HEK293 (cell line): Measurements from ENCODE around the gene HOXC10.

Experiments used
- GLIS1 ChIP-seq: fragments of 450-650 bp; formaldehyde crosslinking; IDR thresholded peaks from 2 replicates; pipeline ENCODE4 v1.5.1; 2016; ENCODE audit warnings: missing biosample characterization, missing genetic modification characterization
- KLF10 ChIP-seq: fragments of 450-650 bp; IDR thresholded peaks from 2 replicates; pipeline ENCODE4 v1.5.1; 2018; ENCODE audit warnings: missing biosample characterization, mild to moderate bottlenecking, missing genetic modification characterization
- PRDM1 ChIP-seq: fragments of 450-650 bp; formaldehyde crosslinking; IDR thresholded peaks from 2 replicates; pipeline ENCODE4; 2016; ENCODE audit warnings: missing biosample characterization, missing genetic modification characterization
- SCRT2 ChIP-seq: fragments of 450-650 bp; formaldehyde crosslinking; IDR thresholded peaks from 2 replicates; pipeline ENCODE4 v1.5.1; 2016; ENCODE audit warnings: missing biosample characterization, missing genetic modification characterization
- ZBTB44 ChIP-seq: fragments of 450-650 bp; IDR thresholded peaks from 2 replicates; pipeline ENCODE4 v1.5.1; 2018; ENCODE audit warnings: missing biosample characterization, mild to moderate bottlenecking, missing genetic modification characterization
- ZBTB8A ChIP-seq: fragments of 450-650 bp; formaldehyde crosslinking; IDR thresholded peaks from 2 replicates; pipeline ENCODE4 v1.5.1; 2016; ENCODE audit warnings: missing biosample characterization, missing genetic modification characterization
- ZNF341 ChIP-seq: fragments of 450-650 bp; formaldehyde crosslinking; IDR thresholded peaks from 2 replicates; pipeline ENCODE4; 2016; ENCODE audit warnings: low read depth, missing biosample characterization, missing genetic modification characterization
- ZNF366 ChIP-seq: fragments of 450-650 bp; formaldehyde crosslinking; conservative IDR thresholded peaks from 2 replicates; pipeline ENCODE4 v1.5.1; 2016; ENCODE audit warnings: missing biosample characterization, missing genetic modification characterization
- ZNF423 ChIP-seq: fragments of 450-650 bp; formaldehyde crosslinking; IDR thresholded peaks from 2 replicates; pipeline ENCODE4 v1.5.1; 2016; ENCODE audit warnings: missing biosample characterization, missing genetic modification characterization
- ZNF596 ChIP-seq: fragments of 450-650 bp; IDR thresholded peaks from 2 replicates; pipeline ENCODE4 v1.5.0; 2018; ENCODE audit warnings: missing biosample characterization, mild to moderate bottlenecking, missing genetic modification characterization, moderate library complexity
- ZNF76 ChIP-seq: fragments of 450-650 bp; formaldehyde crosslinking; IDR thresholded peaks from 2 replicates; pipeline ENCODE4; 2016; ENCODE audit warnings: low read depth, missing biosample characterization, missing genetic modification characterization, borderline replicate concordance
- TF ChIP-seq, protein P1 (sequence below): fragments of 450-650 bp; formaldehyde crosslinking; IDR thresholded peaks from 2 replicates; pipeline ENCODE4 v1.5.1; 2017; ENCODE audit warnings: missing biosample characterization, missing genetic modification characterization
- TF ChIP-seq, protein P2 (sequence below): fragments of 450-650 bp; formaldehyde crosslinking; IDR thresholded peaks from 2 replicates; pipeline ENCODE4 v1.5.1; 2016; ENCODE audit warnings: missing biosample characterization, missing genetic modification characterization
- TF ChIP-seq, protein P3 (sequence below): fragments of 450-650 bp; formaldehyde crosslinking; IDR thresholded peaks from 2 replicates; pipeline ENCODE4 v1.5.1; 2016; ENCODE audit warnings: missing biosample characterization, missing genetic modification characterization
- TF ChIP-seq, protein P4 (sequence below): fragments of 450-650 bp; formaldehyde crosslinking; IDR thresholded peaks from 2 replicates; pipeline ENCODE4 v1.5.1; 2017; ENCODE audit warnings: missing biosample characterization, missing genetic modification characterization
- TF ChIP-seq, protein P5 (sequence below): fragments of 450-650 bp; formaldehyde crosslinking; IDR thresholded peaks from 2 replicates; pipeline ENCODE4 v1.5.1; 2016; ENCODE audit warnings: missing biosample characterization, missing genetic modification characterization
- TF ChIP-seq, protein P6 (sequence below): fragments of 450-650 bp; formaldehyde crosslinking; IDR thresholded peaks from 2 replicates; pipeline ENCODE4 v1.5.1; 2016; ENCODE audit warnings: missing biosample characterization, missing genetic modification characterization

The HOXC10 gene

GRCh38 chr12:54025499-54026405 is 40.8 kb downstream of the HOXC10 start (continued):
- TF ChIP-seq, protein P1, sequence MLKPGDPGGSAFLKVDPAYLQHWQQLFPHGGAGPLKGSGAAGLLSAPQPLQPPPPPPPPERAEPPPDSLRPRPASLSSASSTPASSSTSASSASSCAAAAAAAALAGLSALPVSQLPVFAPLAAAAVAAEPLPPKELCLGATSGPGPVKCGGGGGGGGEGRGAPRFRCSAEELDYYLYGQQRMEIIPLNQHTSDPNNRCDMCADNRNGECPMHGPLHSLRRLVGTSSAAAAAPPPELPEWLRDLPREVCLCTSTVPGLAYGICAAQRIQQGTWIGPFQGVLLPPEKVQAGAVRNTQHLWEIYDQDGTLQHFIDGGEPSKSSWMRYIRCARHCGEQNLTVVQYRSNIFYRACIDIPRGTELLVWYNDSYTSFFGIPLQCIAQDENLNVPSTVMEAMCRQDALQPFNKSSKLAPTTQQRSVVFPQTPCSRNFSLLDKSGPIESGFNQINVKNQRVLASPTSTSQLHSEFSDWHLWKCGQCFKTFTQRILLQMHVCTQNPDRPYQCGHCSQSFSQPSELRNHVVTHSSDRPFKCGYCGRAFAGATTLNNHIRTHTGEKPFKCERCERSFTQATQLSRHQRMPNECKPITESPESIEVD (tag by site-specific recombination), result peak; percentile 43
- TF ChIP-seq ZBTB44 (tag by site-specific recombination), result no peak
- peak; percentile 71 for TF ChIP-seq SCRT2 (tag by site-specific recombination)
- TF ChIP-seq KLF10, result no peak
- TF ChIP-seq, protein P2, sequence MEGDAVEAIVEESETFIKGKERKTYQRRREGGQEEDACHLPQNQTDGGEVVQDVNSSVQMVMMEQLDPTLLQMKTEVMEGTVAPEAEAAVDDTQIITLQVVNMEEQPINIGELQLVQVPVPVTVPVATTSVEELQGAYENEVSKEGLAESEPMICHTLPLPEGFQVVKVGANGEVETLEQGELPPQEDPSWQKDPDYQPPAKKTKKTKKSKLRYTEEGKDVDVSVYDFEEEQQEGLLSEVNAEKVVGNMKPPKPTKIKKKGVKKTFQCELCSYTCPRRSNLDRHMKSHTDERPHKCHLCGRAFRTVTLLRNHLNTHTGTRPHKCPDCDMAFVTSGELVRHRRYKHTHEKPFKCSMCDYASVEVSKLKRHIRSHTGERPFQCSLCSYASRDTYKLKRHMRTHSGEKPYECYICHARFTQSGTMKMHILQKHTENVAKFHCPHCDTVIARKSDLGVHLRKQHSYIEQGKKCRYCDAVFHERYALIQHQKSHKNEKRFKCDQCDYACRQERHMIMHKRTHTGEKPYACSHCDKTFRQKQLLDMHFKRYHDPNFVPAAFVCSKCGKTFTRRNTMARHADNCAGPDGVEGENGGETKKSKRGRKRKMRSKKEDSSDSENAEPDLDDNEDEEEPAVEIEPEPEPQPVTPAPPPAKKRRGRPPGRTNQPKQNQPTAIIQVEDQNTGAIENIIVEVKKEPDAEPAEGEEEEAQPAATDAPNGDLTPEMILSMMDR (tag by site-specific recombination), result no peak
- TF ChIP-seq GLIS1, result peak; percentile 98
- peak; percentile 42; the same call in 1 of the 2 replicates for TF ChIP-seq ZBTB8A (tag by site-specific recombination)
- peak; percentile 71 for TF ChIP-seq ZNF596 (tag by site-specific recombination)
- 0 out of 2 replicates have a peak, but pooled peaks have one; percentile 48 for TF ChIP-seq ZNF423 (tag by site-specific recombination)
- peak; percentile 26; the same call in 1 of the 2 replicates for TF ChIP-seq ZNF341 (tag by site-specific recombination)
- peak; percentile 17; the same call in 1 of the 2 replicates for TF ChIP-seq ZNF76 (tag by site-specific recombination)
- TF ChIP-seq, protein P3, sequence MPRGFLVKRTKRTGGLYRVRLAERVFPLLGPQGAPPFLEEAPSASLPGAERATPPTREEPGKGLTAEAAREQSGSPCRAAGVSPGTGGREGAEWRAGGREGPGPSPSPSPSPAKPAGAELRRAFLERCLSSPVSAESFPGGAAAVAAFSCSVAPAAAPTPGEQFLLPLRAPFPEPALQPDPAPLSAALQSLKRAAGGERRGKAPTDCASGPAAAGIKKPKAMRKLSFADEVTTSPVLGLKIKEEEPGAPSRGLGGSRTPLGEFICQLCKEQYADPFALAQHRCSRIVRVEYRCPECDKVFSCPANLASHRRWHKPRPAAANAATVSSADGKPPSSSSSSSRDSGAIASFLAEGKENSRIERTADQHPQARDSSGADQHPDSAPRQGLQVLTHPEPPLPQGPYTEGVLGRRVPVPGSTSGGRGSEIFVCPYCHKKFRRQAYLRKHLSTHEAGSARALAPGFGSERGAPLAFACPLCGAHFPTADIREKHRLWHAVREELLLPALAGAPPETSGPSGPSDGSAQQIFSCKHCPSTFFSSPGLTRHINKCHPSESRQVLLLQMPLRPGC, result no peak
- peak; percentile 45; the same call in 1 of the 2 replicates for TF ChIP-seq PRDM1
- TF ChIP-seq ZNF366 (tag by site-specific recombination), result no peak
- TF ChIP-seq, protein P4, sequence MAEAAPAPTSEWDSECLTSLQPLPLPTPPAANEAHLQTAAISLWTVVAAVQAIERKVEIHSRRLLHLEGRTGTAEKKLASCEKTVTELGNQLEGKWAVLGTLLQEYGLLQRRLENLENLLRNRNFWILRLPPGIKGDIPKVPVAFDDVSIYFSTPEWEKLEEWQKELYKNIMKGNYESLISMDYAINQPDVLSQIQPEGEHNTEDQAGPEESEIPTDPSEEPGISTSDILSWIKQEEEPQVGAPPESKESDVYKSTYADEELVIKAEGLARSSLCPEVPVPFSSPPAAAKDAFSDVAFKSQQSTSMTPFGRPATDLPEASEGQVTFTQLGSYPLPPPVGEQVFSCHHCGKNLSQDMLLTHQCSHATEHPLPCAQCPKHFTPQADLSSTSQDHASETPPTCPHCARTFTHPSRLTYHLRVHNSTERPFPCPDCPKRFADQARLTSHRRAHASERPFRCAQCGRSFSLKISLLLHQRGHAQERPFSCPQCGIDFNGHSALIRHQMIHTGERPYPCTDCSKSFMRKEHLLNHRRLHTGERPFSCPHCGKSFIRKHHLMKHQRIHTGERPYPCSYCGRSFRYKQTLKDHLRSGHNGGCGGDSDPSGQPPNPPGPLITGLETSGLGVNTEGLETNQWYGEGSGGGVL, result peak; percentile 49
- TF ChIP-seq, protein P5, sequence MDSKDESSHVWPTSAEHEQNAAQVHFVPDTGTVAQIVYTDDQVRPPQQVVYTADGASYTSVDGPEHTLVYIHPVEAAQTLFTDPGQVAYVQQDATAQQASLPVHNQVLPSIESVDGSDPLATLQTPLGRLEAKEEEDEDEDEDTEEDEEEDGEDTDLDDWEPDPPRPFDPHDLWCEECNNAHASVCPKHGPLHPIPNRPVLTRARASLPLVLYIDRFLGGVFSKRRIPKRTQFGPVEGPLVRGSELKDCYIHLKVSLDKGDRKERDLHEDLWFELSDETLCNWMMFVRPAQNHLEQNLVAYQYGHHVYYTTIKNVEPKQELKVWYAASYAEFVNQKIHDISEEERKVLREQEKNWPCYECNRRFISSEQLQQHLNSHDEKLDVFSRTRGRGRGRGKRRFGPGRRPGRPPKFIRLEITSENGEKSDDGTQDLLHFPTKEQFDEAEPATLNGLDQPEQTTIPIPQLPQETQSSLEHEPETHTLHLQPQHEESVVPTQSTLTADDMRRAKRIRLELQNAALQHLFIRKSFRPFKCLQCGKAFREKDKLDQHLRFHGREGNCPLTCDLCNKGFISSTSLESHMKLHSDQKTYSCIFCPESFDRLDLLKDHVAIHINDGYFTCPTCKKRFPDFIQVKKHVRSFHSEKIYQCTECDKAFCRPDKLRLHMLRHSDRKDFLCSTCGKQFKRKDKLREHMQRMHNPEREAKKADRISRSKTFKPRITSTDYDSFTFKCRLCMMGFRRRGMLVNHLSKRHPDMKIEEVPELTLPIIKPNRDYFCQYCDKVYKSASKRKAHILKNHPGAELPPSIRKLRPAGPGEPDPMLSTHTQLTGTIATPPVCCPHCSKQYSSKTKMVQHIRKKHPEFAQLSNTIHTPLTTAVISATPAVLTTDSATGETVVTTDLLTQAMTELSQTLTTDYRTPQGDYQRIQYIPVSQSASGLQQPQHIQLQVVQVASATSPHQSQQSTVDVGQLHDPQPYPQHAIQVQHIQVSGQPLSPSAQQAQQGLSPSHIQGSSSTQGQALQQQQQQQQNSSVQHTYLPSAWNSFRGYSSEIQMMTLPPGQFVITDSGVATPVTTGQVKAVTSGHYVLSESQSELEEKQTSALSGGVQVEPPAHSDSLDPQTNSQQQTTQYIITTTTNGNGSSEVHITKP (tag by site-specific recombination), result peak; percentile 33; the same call in 1 of the 2 replicates
- TF ChIP-seq, protein P6, sequence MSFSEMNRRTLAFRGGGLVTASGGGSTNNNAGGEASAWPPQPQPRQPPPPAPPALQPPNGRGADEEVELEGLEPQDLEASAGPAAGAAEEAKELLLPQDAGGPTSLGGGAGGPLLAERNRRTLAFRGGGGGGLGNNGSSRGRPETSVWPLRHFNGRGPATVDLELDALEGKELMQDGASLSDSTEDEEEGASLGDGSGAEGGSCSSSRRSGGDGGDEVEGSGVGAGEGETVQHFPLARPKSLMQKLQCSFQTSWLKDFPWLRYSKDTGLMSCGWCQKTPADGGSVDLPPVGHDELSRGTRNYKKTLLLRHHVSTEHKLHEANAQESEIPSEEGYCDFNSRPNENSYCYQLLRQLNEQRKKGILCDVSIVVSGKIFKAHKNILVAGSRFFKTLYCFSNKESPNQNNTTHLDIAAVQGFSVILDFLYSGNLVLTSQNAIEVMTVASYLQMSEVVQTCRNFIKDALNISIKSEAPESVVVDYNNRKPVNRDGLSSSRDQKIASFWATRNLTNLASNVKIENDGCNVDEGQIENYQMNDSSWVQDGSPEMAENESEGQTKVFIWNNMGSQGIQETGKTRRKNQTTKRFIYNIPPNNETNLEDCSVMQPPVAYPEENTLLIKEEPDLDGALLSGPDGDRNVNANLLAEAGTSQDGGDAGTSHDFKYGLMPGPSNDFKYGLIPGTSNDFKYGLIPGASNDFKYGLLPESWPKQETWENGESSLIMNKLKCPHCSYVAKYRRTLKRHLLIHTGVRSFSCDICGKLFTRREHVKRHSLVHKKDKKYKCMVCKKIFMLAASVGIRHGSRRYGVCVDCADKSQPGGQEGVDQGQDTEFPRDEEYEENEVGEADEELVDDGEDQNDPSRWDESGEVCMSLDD (tag by site-specific recombination), result 0 out of 2 replicates have a peak, but pooled peaks have one; percentile 25
- TF ChIP-seq, all 188 proteins: peak for 15
